Natural killer cell (primary cell): ENCODE results near the gene ACOT9. TPM values are rescaled to one million over a fixed set of nuclear protein-coding genes. Genes with fewer than 3 reads are reported as not detected.
A peak's percentile ranks its signal among the peaks of the same experiment; 100 is the strongest.

Source experiments
- ATAC-seq, 3 donors: fragments of 150-1000 bp in 2 of 3; fragments of 200-7000 bp in 1 of 3; cut with Tn5 transposase; 1 replicate in 1 of 3; 2 replicates in 2 of 3; pipeline ENCODE4 v1.10.0; 2021; ENCODE audit warnings: mild to moderate bottlenecking in 2 of 3, moderate library complexity in 2 of 3
- DNase-seq, 2 donors: peaks; one replicate each; pipeline versions ENCODE4 v3.0.0 to v3.0.0-alpha.2; 2013 to 2021; ENCODE audit warnings: mixed read lengths in 1 of 2
- H3K27ac ChIP-seq: one replicate; pipeline ENCODE4 v1.5.1; 2013; ENCODE audit warnings: mild to moderate bottlenecking, low read length
- H3K27me3 ChIP-seq: one replicate; pipeline ENCODE4 v1.6.1; 2013; ENCODE audit warnings: low read length; ENCODE audit not compliant: control insufficient read depth, insufficient read depth
- H3K36me3 ChIP-seq: one replicate; pipeline ENCODE4 v1.6.1; 2013; ENCODE audit warnings: low read length; ENCODE audit not compliant: control insufficient read depth, insufficient read depth
- H3K4me1 ChIP-seq: one replicate; pipeline ENCODE4 v1.6.1; 2013; ENCODE audit warnings: low read length; ENCODE audit not compliant: control insufficient read depth, insufficient read depth
- H3K4me3 ChIP-seq: one replicate; pipeline ENCODE4 v1.5.1; 2013; ENCODE audit warnings: low read length
- H3K9me3 ChIP-seq: one replicate; pipeline ENCODE4 v1.6.1; 2013; ENCODE audit warnings: low read length; ENCODE audit not compliant: control insufficient read depth, insufficient read depth
- H3K27ac Mint-ChIP-seq, 2 donors: one replicate each; pipeline ENCODE4 v1.8.0; 2022; ENCODE audit warnings: mild to moderate bottlenecking in 2 of 2, mixed read lengths in 2 of 2, moderate library complexity in 1 of 2
- H3K27me3 Mint-ChIP-seq, 2 donors: one replicate each; pipeline ENCODE4 v1.8.0; 2022; ENCODE audit warnings: low read depth in 2 of 2, mixed read lengths in 2 of 2
- H3K36me3 Mint-ChIP-seq: one replicate; pipeline ENCODE4 v1.8.0; 2022; ENCODE audit warnings: mixed read lengths
- H3K4me1 Mint-ChIP-seq, 2 donors: one replicate each; pipeline ENCODE4 v1.8.0; 2022; ENCODE audit warnings: mixed read lengths in 2 of 2
- H3K4me3 Mint-ChIP-seq: one replicate; pipeline ENCODE4 v1.8.0; 2022; ENCODE audit warnings: mild to moderate bottlenecking, moderate library complexity, mixed read lengths
- H3K9me3 Mint-ChIP-seq, 2 donors: one replicate each; pipeline ENCODE4 v1.8.0; 2022; ENCODE audit warnings: mixed read lengths in 2 of 2
- WGBS: methylation state at CpG from one replicate; pipeline ENCODE4 v1.1.7; 2013; ENCODE audit warnings: missing lambda C conversion rate; ENCODE audit not compliant: insufficient coverage; 5-methylcytosine and 5-hydroxymethylcytosine counted together
- intact Hi-C: fragments of 100-400 bp; cut with micrococcal nuclease; formaldehyde crosslinking; loops from one replicate; pipeline ENCODE4 v1.14.2; 2022
- total RNA-seq, 4 donors: library from RNA; stranded (reverse); fragments of 120-200 nt in 1 of 4; gene quantifications; one replicate each; pipeline versions ENCODE4 v1.2.3 to v1.2.4, GENCODE V29; 2013 to 2022
- TF ChIP-seq, protein P1 (sequence below): fragments of 200-600 bp; IDR thresholded peaks from one replicate; pipeline ENCODE4 v1.8.0; 2022; ENCODE audit warnings: antibody characterized with exemption

The ACOT9 gene
- total RNA-seq, 3 donors from 2014 or later (not counting 1 experiment from before 2014, with no cell fraction given): 20.0 to 24.9 (median 21.4) TPM

DNA sequence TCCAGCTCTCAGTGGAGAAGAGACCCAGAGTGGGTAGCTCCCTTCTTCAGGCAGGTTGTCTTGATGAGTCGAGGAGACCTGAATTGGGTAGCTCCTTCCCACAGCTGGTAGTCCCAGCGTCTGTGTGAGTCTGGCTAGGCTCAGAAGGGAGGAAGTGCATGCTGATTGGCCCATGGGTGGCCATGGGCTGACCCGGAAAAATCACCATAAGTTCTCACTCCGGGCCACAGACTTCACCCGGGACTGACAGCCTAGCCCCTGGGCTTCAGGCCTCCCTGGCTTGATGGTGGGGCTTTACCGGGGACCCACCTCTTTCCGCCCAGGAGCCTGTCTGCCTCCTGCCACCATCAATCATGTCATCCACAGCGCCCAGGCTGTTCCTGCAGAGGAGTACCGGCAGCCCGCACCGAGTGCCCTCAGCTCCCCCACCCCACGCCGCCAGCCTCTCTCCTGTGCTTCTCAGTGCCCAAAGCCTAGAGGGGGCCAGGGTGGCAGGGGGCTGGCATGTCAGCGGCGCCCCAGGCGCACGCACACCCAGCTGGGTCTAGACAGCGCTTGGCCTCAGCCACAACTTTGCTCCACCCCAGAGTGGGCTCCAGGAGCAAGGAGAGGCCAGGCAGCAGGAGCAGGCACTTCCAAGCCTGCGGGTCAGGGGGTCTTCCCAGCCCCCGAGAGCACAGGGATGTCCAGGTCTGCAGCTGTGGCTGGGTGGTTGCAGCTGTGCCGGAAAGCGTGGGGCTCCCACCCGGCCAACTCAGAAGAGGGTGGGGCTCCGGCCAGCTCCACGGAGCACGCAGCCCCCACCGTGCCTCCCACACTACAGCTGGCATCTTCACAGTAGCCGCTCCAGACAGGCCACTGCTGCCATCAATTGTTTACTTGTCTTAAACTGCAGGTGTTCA is 23.8 kb upstream of the ACOT9 start:
- intact Hi-C loops: loop anchor here (1.0 kb wide), 1 partner anchor 14 kb away; no protein-coding TSS in a partner anchor
- H3K27ac Mint-ChIP-seq: peak overlapping the region; percentile 16 to 89
- no peaks in the 10 kb centered on the region for H3K36me3 ChIP-seq
- no peaks in the 10 kb centered on the region for H3K36me3 Mint-ChIP-seq
- H3K27me3 ChIP-seq: no peaks in the 10 kb centered on the region
- ATAC-seq (peak; percentile 62 to 94 (median 88)), DNase-seq (peak in 1 of 2 donors; percentile 38)
- H3K27me3 Mint-ChIP-seq: no peaks in the 10 kb centered on the region
- H3K4me1 Mint-ChIP-seq: peaks cover 0 to 9% of the 10 kb centered on the region in 2 donors
- H3K4me3 Mint-ChIP-seq: peak overlapping the region; percentile 45
- no peaks in the 10 kb centered on the region for H3K9me3 Mint-ChIP-seq
- peak overlapping the region; percentile 59 for H3K27ac ChIP-seq
- WGBS: 55% methylated on average over 25 of the region's 28 CpGs
- H3K4me1 ChIP-seq: peaks cover 5% of the 10 kb centered on the region
- no peaks in the 10 kb centered on the region for H3K9me3 ChIP-seq
- TF ChIP-seq, protein P1, sequence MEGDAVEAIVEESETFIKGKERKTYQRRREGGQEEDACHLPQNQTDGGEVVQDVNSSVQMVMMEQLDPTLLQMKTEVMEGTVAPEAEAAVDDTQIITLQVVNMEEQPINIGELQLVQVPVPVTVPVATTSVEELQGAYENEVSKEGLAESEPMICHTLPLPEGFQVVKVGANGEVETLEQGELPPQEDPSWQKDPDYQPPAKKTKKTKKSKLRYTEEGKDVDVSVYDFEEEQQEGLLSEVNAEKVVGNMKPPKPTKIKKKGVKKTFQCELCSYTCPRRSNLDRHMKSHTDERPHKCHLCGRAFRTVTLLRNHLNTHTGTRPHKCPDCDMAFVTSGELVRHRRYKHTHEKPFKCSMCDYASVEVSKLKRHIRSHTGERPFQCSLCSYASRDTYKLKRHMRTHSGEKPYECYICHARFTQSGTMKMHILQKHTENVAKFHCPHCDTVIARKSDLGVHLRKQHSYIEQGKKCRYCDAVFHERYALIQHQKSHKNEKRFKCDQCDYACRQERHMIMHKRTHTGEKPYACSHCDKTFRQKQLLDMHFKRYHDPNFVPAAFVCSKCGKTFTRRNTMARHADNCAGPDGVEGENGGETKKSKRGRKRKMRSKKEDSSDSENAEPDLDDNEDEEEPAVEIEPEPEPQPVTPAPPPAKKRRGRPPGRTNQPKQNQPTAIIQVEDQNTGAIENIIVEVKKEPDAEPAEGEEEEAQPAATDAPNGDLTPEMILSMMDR: no peak
- H3K4me3 ChIP-seq: peak overlapping the region; percentile 27

DNA sequence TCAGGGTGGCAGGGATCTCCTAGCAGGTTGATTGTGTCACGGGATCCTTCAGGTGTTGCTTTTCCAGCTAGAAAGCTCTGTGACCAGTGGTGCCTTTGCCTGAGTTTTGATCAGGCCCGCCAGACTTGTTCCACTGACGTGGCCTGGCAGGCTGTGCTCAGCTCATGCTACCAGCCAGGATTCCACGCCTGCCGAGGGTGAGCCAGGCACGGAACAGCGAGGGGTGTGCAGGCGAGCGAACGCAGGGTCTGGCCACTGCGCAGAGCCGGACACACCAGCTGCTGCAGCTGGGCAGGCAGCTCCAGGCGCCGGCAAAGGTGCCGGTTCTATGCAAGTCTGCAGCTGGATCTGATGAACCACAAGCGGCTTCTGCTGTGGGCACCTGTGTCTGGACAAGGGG is 22.8 kb upstream of the ACOT9 start:
- 98% methylated on average over 16 of the region's 16 CpGs for WGBS

DNA sequence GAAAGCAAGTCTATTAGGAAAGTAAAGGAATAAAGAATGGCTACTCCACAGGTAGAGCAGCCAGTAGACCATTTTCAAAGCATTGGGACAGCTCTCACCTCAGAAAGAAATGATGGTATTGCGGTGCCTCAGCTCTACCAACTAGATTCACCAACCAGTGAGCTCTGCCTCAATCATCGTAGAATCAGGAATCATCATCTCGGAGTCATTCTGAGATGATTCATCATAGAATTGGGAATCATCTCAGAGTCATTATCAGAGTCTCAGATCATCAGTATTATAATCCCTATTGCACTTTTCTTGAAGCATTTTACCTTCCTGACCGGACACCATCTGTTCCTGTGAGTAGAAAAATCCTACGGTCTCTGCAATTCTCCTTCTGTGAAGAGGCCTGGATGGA is 22.4 kb upstream of the ACOT9 start:
- peak overlapping the region; percentile 8 to 60 for H3K27ac Mint-ChIP-seq

More for the DNA sequence above, 22.8 kb upstream of the ACOT9 start:
- Histone ChIP-seq H3K4me3 (no peak overlapping the region), H3K36me3 (no peaks in the 10 kb centered on the region), H3K9me3 (no peaks in the 10 kb centered on the region), H3K27me3 (no peaks in the 10 kb centered on the region), H3K4me1 (peaks cover 5% of the 10 kb centered on the region), H3K27ac (no peak overlapping the region)
- Mint-ChIP-seq H3K36me3 (no peaks in the 10 kb centered on the region), H3K4me1 (peaks cover 0 to 9% of the 10 kb centered on the region in 2 donors), H3K27me3 (no peaks in the 10 kb centered on the region), H3K27ac (peak overlapping the region; percentile 8 to 89), H3K9me3 (no peaks in the 10 kb centered on the region), H3K4me3 (no peak overlapping the region)
- ATAC-seq (no peak), DNase-seq (no peak)
- intact Hi-C loops: loop anchor here (1.0 kb wide), 1 partner anchor 15 kb away; no protein-coding TSS in a partner anchor
- TF ChIP-seq, protein P1: no peak

More for the DNA sequence above, 22.4 kb upstream of the ACOT9 start:
- DNase-seq (no peak), ATAC-seq (no peak)
- TF ChIP-seq, protein P1: no peak
- Mint-ChIP-seq H3K9me3 (no peaks in the 10 kb centered on the region), H3K27me3 (no peaks in the 10 kb centered on the region), H3K4me1 (peaks cover 0 to 9% of the 10 kb centered on the region in 2 donors), H3K4me3 (no peak overlapping the region), H3K36me3 (no peaks in the 10 kb centered on the region)
- Histone ChIP-seq H3K9me3 (no peaks in the 10 kb centered on the region), H3K27ac (no peak overlapping the region), H3K27me3 (no peaks in the 10 kb centered on the region), H3K36me3 (no peaks in the 10 kb centered on the region), H3K4me3 (no peak overlapping the region), H3K4me1 (peaks cover 5% of the 10 kb centered on the region)
- 96% methylated on average over 5 of the region's 5 CpGs for WGBS
- intact Hi-C loops: no loop called here
